HG03025 (cell line): ENCODE measurements around the gene SNAI3.

Experiments
- ATAC-seq: cut with Tn5 transposase; IDR thresholded peaks from one replicate; pipeline ENCODE4 v1.9.1; 2021; ENCODE audit warnings: mild to moderate bottlenecking, moderate library complexity; ENCODE audit not compliant: unreplicated experiment, low FRiP score

The SNAI3 gene

GRCh38 chr16:88721815-88722755, 35.8 kb upstream of the SNAI3 start:
- ATAC-seq = no peak

GRCh38 chr16:88721236-88721635, 34.9 kb upstream of the SNAI3 start:
- ATAC-seq = no peak

GRCh38 chr16:88720396-88720970, 34.2 kb upstream of the SNAI3 start:
- ATAC-seq = no peak

GRCh38 chr16:88719933-88720296, 33.6 kb upstream of the SNAI3 start:
- no peak for ATAC-seq

GRCh38 chr16:88719267-88719932, 33.1 kb upstream of the SNAI3 start:
- no peak for ATAC-seq

- ATAC-seq = no peak
Observed at GRCh38 chr16:88718178-88718577, 31.9 kb upstream of the SNAI3 start.

GRCh38 chr16:88716601-88717001, 30.3 kb upstream of the SNAI3 start:
- ATAC-seq = no peak

- ATAC-seq = no peak
Observed at GRCh38 chr16:88716201-88716600, 29.9 kb upstream of the SNAI3 start.

- no peak for ATAC-seq
Observed at GRCh38 chr16:88715312-88716190, 29.2 kb upstream of the SNAI3 start.

- ATAC-seq = no peak
Observed at GRCh38 chr16:88714420-88715302, 28.4 kb upstream of the SNAI3 start.

GRCh38 chr16:88713568-88714419, 27.5 kb upstream of the SNAI3 start:
- ATAC-seq = no peak

GRCh38 chr16:88713054-88713453, 26.7 kb upstream of the SNAI3 start:
- ATAC-seq = no peak

GRCh38 chr16:88712362-88712979, 26.2 kb upstream of the SNAI3 start:
- no peak for ATAC-seq

- no peak for ATAC-seq
Observed at GRCh38 chr16:88711750-88712340, 25.5 kb upstream of the SNAI3 start.

- ATAC-seq = no peak
Observed at GRCh38 chr16:88710556-88710955, 24.2 kb upstream of the SNAI3 start.

- ATAC-seq = no peak
Observed at GRCh38 chr16:88706965-88707826, 20.9 kb upstream of the SNAI3 start.
